GM12878 (cell line): ENCODE results near the gene BBLN. TPM values are rescaled to one million over a fixed set of nuclear protein-coding genes. Genes with fewer than 3 reads are reported as not detected.

Source experiments
- ATAC-seq: fragments of 200-7000 bp; cut with Tn5 transposase; 3 replicates; pipeline ENCODE4 v1.9.1; 2020; ENCODE audit warnings: mild to moderate bottlenecking, moderate library complexity
- BruUV-seq: library from RNA; stranded (reverse); fragments of 400-500 nt; replicated peaks from 2 replicates; lab custom pipeline; 2021; lab: Mats Ljungman, UMichigan
- CTCF ChIA-PET: fragments of 300-600 bp; sonication (Branson Sonifier 250); formaldehyde crosslinking; extraction: SDS; loops from one replicate; lab custom pipeline; 2021; ENCODE audit warnings: inconsistent platforms; lab: Yijun Ruan, JAX
- POLR2A ChIA-PET: fragments of 350-600 bp; formaldehyde crosslinking; extraction: SDS; loops from one replicate; lab custom pipeline; 2021; ENCODE audit warnings: inconsistent platforms; lab: Charles Lee
- RAD21 ChIA-PET: fragments of 300-600 bp; sonication (Branson Sonifier 250); formaldehyde crosslinking; loops from one replicate; lab custom pipeline; 2023; ENCODE audit warnings: antibody characterized with exemption; ENCODE audit not compliant: unreplicated experiment; lab: Charles Lee
- SMC1A ChIA-PET: fragments of 300-600 bp; sonication (Branson Sonifier 250); formaldehyde crosslinking; loops from one replicate; lab custom pipeline; 2023; ENCODE audit not compliant: unreplicated experiment, uncharacterized antibody; lab: Charles Lee
- DNase-seq: peaks from one replicate; pipeline ENCODE4 v3.0.0-alpha.2; 2011; ENCODE audit warnings: low read depth, low spot score
- FAIRE-seq: peaks from 3 replicates; lab custom pipeline; 2011; peaks lifted over from hg19 to GRCh38; lab: Jason Lieb, UNC
- H2AFZ ChIP-seq: 2 replicates; pipeline ENCODE4 v1.6.0; 2011; ENCODE audit warnings: low read depth, low read length, control low read depth; ENCODE audit not compliant: control insufficient read depth
- H3K27ac ChIP-seq: 2 replicates; pipeline ENCODE4 v1.5.1; 2011; ENCODE audit warnings: control low read depth; ENCODE audit not compliant: control insufficient read depth, insufficient read depth
- H3K27me3 ChIP-seq, 2 experiments: replicated peaks in 1 of 2; 2 replicates each; pipeline versions ENCODE4 v1.6.0 to v1.6.1; 2011; ENCODE audit warnings: low read length in 1 of 2; ENCODE audit not compliant: control insufficient read depth in 2 of 2, insufficient read depth in 2 of 2
- H3K36me3 ChIP-seq, 2 experiments: 2 replicates each; pipeline ENCODE4 v1.5.1; 2011; ENCODE audit warnings: low read length in 1 of 2; ENCODE audit not compliant: control insufficient read depth in 2 of 2, insufficient read depth in 2 of 2
- H3K4me1 ChIP-seq: 2 replicates; pipeline ENCODE4 v1.6.1; 2011; ENCODE audit warnings: mild to moderate bottlenecking, low read length, moderate library complexity, mixed read lengths; ENCODE audit not compliant: control insufficient read depth, insufficient read depth
- H3K4me2 ChIP-seq: 2 replicates; pipeline ENCODE4 v1.6.0; 2011; ENCODE audit warnings: control low read depth; ENCODE audit not compliant: control insufficient read depth, insufficient read depth
- H3K4me3 ChIP-seq: fragments of 200-600 bp; sonication (generic); 2 replicates; pipeline ENCODE4 v1.5.1; 2016
- H3K79me2 ChIP-seq: 2 replicates; pipeline ENCODE4 v1.6.0; 2011; ENCODE audit warnings: low read length; ENCODE audit not compliant: control insufficient read depth, insufficient read depth
- H3K9ac ChIP-seq: 2 replicates; pipeline ENCODE4 v1.8.0; 2011; ENCODE audit warnings: low read length, control low read depth, mixed read lengths; ENCODE audit not compliant: control insufficient read depth, insufficient read depth
- H3K9me3 ChIP-seq: replicated peaks from 3 replicates; pipeline ENCODE4 v1.5.1; 2011; ENCODE audit warnings: mild to moderate bottlenecking, low read length; ENCODE audit not compliant: control insufficient read depth, insufficient read depth
- H4K20me1 ChIP-seq: 2 replicates; pipeline ENCODE4 v1.6.0; 2011; ENCODE audit not compliant: control insufficient read depth, insufficient read depth
- ASH2L ChIP-seq: fragments of 300-600, 200-600 bp; sonication (generic); IDR thresholded peaks from 2 replicates; pipeline ENCODE4 v1.6.1; 2017; ENCODE audit warnings: low read depth, mild to moderate bottlenecking, borderline replicate concordance
- ATF3 ChIP-seq: IDR thresholded peaks from 2 replicates; pipeline ENCODE4 v1.6.1; 2011; ENCODE audit warnings: low read depth, mild to moderate bottlenecking, low read length, moderate library complexity, borderline replicate concordance; ENCODE audit errors: extremely low read depth
- CBX3 ChIP-seq: fragments of 200-600 bp; sonication (generic); IDR thresholded peaks from 2 replicates; pipeline ENCODE4 v1.6.1; 2016; ENCODE audit warnings: low read depth, borderline replicate concordance
- CHD1 ChIP-seq: IDR thresholded peaks from 2 replicates; pipeline ENCODE4 v1.6.1; 2012; ENCODE audit warnings: low read depth, low read length, improper control_type of control experiment
- E2F8 ChIP-seq: fragments of 450-650 bp; IDR thresholded peaks from 2 replicates; pipeline ENCODE4 v1.6.1; 2018; ENCODE audit warnings: mild to moderate bottlenecking, low read depth, moderate library complexity; ENCODE audit not compliant: partially characterized antibody
- EED ChIP-seq: sonication (generic); IDR thresholded peaks from 2 replicates; pipeline ENCODE4 v1.6.1; 2016; ENCODE audit warnings: antibody characterized with exemption, low read depth
- EGR1 ChIP-seq, 2 experiments: IDR thresholded peaks; 1 replicate in 1 of 2; 2 replicates in 1 of 2; pipeline ENCODE4 v1.6.1; 2011 to 2012; ENCODE audit warnings: low read depth in 2 of 2, low read length in 2 of 2, borderline replicate concordance in 1 of 2, mild to moderate bottlenecking in 1 of 2, moderate library complexity in 1 of 2
- EP300 ChIP-seq, 2 experiments: fragments of 150-350 bp in 1 of 2; IDR thresholded peaks; 2 replicates each; pipeline ENCODE4 v1.6.1; 2011 to 2012; ENCODE audit warnings: low read depth in 2 of 2, low read length in 2 of 2, borderline replicate concordance in 1 of 2, improper control_type of control experiment in 1 of 2, inconsistent platforms in 1 of 2; ENCODE audit not compliant: control insufficient read depth in 1 of 2
- ESRRA ChIP-seq: IDR thresholded peaks from 2 replicates; pipeline ENCODE4 v1.6.1; 2012; ENCODE audit warnings: mild to moderate bottlenecking, low read length, improper control_type of control experiment
- HDAC2 ChIP-seq: fragments of 200-600 bp; sonication (generic); IDR thresholded peaks from 2 replicates; pipeline ENCODE4 v1.6.1; 2017
- HDAC6 ChIP-seq: fragments of 200-600 bp; sonication (generic); IDR thresholded peaks from one replicate; pipeline ENCODE4 v1.8.0; 2017; ENCODE audit warnings: antibody characterized with exemption; ENCODE audit not compliant: unreplicated experiment
- MTA3 ChIP-seq: IDR thresholded peaks from 2 replicates; pipeline ENCODE4 v1.6.1; 2012; ENCODE audit warnings: low read length, inconsistent platforms, borderline replicate concordance
- NBN ChIP-seq: fragments of 450-650 bp; IDR thresholded peaks from 2 replicates; pipeline ENCODE4 v1.6.1; 2016
- RAD21 ChIP-seq: IDR thresholded peaks from 2 replicates; pipeline ENCODE4 v1.6.1; 2011; ENCODE audit warnings: mild to moderate bottlenecking, low read depth, low read length, moderate library complexity; ENCODE audit not compliant: insufficient read depth
- STAT3 ChIP-seq: IDR thresholded peaks from 2 replicates; pipeline ENCODE4 v1.6.1; 2011; ENCODE audit warnings: low read depth, low read length, improper control_type of control experiment
- TCF3 ChIP-seq: IDR thresholded peaks from 2 replicates; pipeline ENCODE4 v1.6.1; 2012; ENCODE audit warnings: low read depth, mild to moderate bottlenecking, low read length, borderline replicate concordance; ENCODE audit not compliant: insufficient read depth
- YY1 ChIP-seq: IDR thresholded peaks from 2 replicates; pipeline ENCODE4 v1.6.1; 2011; ENCODE audit warnings: low read depth, mild to moderate bottlenecking, low read length
- WGBS: methylation state at CpG from one replicate; pipeline ENCODE4 v1.1.6; 2016; ENCODE audit warnings: low lambda C conversion rate; ENCODE audit not compliant: insufficient replicate concordance, insufficient coverage; ENCODE audit errors: missing lambda C conversion rate; 5-methylcytosine and 5-hydroxymethylcytosine counted together
- in situ Hi-C: fragments of 300-500 bp; cut with MboI; formaldehyde crosslinking; loops from 9 replicates; pipeline ENCODE4 v1.14.3; 2018; ENCODE audit warnings: mixed read lengths
- intact Hi-C: fragments of 100-400 bp; cut with micrococcal nuclease; formaldehyde crosslinking; loops from one replicate; pipeline ENCODE4 v1.14.2; 2022; ENCODE audit not compliant: unreplicated experiment
- polyA plus RNA-seq, 11 experiments: library from polyadenylated mRNA; depleted of rRNA in 4 of 11; unstranded in 6 of 11; stranded (reverse) in 5 of 11; fragments of >200 nt; fragmentation: Nextera tagmentation in 4 of 11; fragmentation: Illumina TruSeq in 1 of 11; extraction: Ambion mirVana in 4 of 11; extraction: Trizol in 1 of 11; gene quantifications; 1 replicate in 1 of 11; 2 replicates in 10 of 11; pipeline versions ENCODE4 v1.2.1 to v1.2.3, GENCODE V29; 2011 to 2016; ENCODE audit warnings: inconsistent platforms in 2 of 11, missing spikeins in 2 of 11, low read depth in 1 of 11
- total RNA-seq, 4 experiments: library from RNA; depleted of rRNA in 3 of 4; stranded (reverse); fragments of >200 nt in 3 of 4; fragmentation: Illumina TruSeq in 1 of 4; extraction: Trizol in 1 of 4; gene quantifications; 2 replicates each; pipeline versions ENCODE4 v1.2.1 to v1.2.3, GENCODE V29; 2013 to 2021
- TF ChIP-seq, protein P1 (sequence below): fragments of 450-650 bp; IDR thresholded peaks from 2 replicates; pipeline ENCODE4 v1.6.1; 2016; ENCODE audit warnings: mild to moderate bottlenecking

Gene BBLN
- total and polyA plus RNA-seq, 10 of the 15 experiments (the other 5 are each of a cell fraction or from before 2014, with no cell fraction given) = 3.8 to 194 (median 66.2) TPM

DNA sequence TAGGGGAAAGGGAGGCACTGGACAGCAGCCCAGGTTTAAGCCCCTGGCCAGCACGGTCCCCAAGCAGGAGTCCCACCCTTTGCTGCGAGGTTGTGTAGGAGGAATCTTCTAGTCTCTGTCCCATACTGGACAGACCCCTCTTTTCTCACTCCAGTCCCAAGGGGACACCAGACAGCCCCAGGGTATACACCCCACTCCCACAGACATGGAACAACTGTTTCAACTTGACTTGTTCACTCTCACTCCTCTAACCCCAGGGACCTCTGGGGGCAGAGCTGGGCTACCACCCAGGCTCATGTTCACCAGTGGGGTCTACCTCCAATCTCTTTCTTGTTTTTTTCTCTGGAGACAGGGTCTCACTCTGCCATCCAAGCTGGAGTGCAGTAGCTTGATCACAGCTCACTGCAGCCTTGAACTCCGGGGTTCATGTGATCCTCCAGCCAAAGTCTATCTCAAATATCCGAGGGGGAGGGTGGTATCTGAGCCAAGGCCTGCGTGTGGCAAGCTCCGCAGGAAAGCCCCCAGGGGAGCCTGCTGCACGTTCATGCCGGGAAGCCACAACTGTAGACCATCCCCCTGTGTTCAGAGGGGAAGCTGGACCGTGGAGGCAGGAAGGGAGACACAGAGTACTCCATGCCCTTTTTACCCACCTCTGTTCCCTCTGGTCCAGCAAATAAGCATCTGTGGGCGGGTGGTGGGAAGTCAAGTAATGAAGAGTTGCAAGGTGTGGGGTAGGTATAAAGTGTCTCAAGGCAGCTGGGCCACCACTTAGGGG, 34.3 kb upstream of the BBLN start:
- BruUV-seq = TSS peak; percentile 68
- H4K20me1 ChIP-seq = no peaks in the 10 kb centered on the region
- FAIRE-seq (peak; percentile 35), DNase-seq (no peak), ATAC-seq (peak; percentile 15)
- H3K79me2 ChIP-seq = peaks cover 32% of the 10 kb centered on the region
- H3K4me1 ChIP-seq = peaks cover 14% of the 10 kb centered on the region; the same call in 1 of the 2 replicates
- H3K27ac ChIP-seq = peak overlapping the region; percentile 99
- WGBS = 0% methylated on average over 10 of the region's 10 CpGs
- ChIA-PET POLR2A (interaction anchor here (0.8 to 1.7 kb wide), 3 partner anchors 53 to 245 kb away, joined by 3 to 9 read pairs (median 3); partner anchors contain the start of gene URM1), SMC1A (interaction anchor here (0.5 to 2.6 kb wide), 10 partner anchors 10 to 215 kb away, joined by 3 to 9 read pairs (median 4); no protein-coding TSS in a partner anchor), CTCF (interaction anchor here (0.6 to 7.4 kb wide), 28 partner anchors 10 to 340 kb away, joined by 3 to 84 read pairs (median 4); partner anchors contain the start of genes CDK9, NAIF1 and SLC25A25), RAD21 (interaction anchor here (1.0 to 2.7 kb wide), 5 partner anchors 10 to 170 kb away, joined by 3 to 11 read pairs (median 7); no protein-coding TSS in a partner anchor)
- H3K4me2 ChIP-seq = peak overlapping the region; percentile 97
- no peaks in the 10 kb centered on the region for H3K9me3 ChIP-seq
- peaks cover 8 to 20% of the 10 kb centered on the region in 2 experiments; a peak in 3 of 4 replicates for H3K36me3 ChIP-seq
- H2AFZ ChIP-seq = 0 out of 2 replicates have a peak overlapping the region, but pooled peaks have one; percentile 8
- in situ Hi-C loops = no loop called here
- no peaks in the 10 kb centered on the region for H3K27me3 ChIP-seq
- peak overlapping the region; percentile 98 for H3K9ac ChIP-seq
- H3K4me3 ChIP-seq = peak overlapping the region; percentile 88
- intact Hi-C loops = loop anchor here (5.0 kb wide), 2 partner anchors 217 to 338 kb away; partner anchors contain the start of genes CDK9 and SLC27A4
- TF ChIP-seq EP300 (IDR thresholded peaks at IDR 0.05; ENCODE audit: borderline replicate concordance in 1 of 2, control insufficient read depth in 1 of 2, low read depth in 2 of 2, low read length in 2 of 2) (0 out of 4 replicates have a peak, but pooled peaks of 1 of the 2 experiments have one; percentile 12), HDAC6 (no peak), E2F8 (no peak), HDAC2 (no peak), CHD1 (no peak), EGR1 (IDR thresholded peaks at IDR 0.05; ENCODE audit: borderline replicate concordance in 1 of 2, low read depth in 2 of 2, low read length in 2 of 2) (no peak), YY1 (0 out of 2 replicates have a peak, but pooled peaks have one; percentile 8), MTA3 (peak; percentile 49; the same call in 1 of the 2 replicates), STAT3 (no peak), ATF3 (no peak), TCF3 (no peak), EED (no peak), NBN (no peak), ASH2L (no peak), CBX3 (no peak), ESRRA (no peak), RAD21 (no peak)
- TF ChIP-seq, protein P1, sequence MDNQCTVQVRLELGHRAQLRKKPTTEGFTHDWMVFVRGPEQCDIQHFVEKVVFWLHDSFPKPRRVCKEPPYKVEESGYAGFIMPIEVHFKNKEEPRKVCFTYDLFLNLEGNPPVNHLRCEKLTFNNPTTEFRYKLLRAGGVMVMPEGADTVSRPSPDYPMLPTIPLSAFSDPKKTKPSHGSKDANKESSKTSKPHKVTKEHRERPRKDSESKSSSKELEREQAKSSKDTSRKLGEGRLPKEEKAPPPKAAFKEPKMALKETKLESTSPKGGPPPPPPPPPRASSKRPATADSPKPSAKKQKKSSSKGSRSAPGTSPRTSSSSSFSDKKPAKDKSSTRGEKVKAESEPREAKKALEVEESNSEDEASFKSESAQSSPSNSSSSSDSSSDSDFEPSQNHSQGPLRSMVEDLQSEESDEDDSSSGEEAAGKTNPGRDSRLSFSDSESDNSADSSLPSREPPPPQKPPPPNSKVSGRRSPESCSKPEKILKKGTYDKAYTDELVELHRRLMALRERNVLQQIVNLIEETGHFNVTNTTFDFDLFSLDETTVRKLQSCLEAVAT = no peak
